ENCODE measurements around the gene PHKA1.
A peak's percentile ranks its signal among the peaks of the same experiment; 100 is the strongest.

Gene PHKA1

DNA sequence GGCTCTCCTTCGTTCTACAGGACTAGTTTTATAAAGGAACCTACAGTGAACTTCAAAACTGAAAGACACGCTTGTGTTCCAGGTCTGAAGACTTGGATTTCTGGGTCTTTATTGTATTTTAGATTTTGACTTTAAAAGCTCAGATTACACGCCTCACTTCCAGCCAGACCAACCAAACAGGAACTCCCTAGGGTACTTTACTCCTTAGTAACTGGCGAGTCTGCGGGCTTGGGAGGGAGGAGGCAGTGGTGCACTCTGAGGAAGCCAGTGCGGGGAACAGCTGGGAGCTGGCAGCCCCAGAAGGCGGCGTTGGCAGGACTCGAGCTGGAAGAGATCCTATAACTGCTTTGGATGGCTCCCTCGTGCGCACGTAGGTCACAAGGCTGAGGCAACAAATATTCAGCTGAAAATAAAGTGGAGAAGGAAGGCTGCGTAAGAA is 391 bp upstream of the PHKA1 start:
- TF ChIP-seq, protein P1, sequence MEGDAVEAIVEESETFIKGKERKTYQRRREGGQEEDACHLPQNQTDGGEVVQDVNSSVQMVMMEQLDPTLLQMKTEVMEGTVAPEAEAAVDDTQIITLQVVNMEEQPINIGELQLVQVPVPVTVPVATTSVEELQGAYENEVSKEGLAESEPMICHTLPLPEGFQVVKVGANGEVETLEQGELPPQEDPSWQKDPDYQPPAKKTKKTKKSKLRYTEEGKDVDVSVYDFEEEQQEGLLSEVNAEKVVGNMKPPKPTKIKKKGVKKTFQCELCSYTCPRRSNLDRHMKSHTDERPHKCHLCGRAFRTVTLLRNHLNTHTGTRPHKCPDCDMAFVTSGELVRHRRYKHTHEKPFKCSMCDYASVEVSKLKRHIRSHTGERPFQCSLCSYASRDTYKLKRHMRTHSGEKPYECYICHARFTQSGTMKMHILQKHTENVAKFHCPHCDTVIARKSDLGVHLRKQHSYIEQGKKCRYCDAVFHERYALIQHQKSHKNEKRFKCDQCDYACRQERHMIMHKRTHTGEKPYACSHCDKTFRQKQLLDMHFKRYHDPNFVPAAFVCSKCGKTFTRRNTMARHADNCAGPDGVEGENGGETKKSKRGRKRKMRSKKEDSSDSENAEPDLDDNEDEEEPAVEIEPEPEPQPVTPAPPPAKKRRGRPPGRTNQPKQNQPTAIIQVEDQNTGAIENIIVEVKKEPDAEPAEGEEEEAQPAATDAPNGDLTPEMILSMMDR (IDR thresholded peaks at IDR 0.05; ENCODE audit: insufficient read depth, low read length, missing control alignments) = no peak
- ChIA-PET POLR2A (no interaction called here), CTCF (no interaction called here)
- peak overlapping the region; percentile 53 for H3K4me3 ChIP-seq (ENCODE audit: low read depth, low read length)
- DNase-seq (ENCODE audit: low read depth, low spot score) = no peak

DNA sequence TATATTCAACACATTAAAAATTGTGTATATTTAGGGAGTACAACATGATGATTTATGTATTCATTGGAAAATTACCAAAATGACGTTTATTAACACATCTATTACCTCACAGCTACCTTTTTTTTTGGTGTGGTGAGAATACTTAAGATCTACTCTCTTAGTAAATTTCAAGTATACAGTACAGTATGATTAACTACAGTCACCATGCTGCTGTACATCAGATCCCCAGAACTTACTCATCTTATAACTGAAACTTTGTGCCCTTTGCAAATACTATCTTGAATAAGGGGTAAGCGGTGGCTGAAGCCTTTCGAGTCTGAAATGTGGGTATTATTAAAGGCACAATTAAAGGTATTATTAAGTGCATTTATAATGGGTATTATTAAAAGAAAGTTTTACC is 976 bp downstream of the PHKA1 start:
- CTCF ChIA-PET = no interaction called here
- POLR2A ChIA-PET = no interaction called here
- no peak overlapping the region; the same call in 1 of the 2 replicates for H3K4me3 ChIP-seq (ENCODE audit: low read depth, low read length)

DNA sequence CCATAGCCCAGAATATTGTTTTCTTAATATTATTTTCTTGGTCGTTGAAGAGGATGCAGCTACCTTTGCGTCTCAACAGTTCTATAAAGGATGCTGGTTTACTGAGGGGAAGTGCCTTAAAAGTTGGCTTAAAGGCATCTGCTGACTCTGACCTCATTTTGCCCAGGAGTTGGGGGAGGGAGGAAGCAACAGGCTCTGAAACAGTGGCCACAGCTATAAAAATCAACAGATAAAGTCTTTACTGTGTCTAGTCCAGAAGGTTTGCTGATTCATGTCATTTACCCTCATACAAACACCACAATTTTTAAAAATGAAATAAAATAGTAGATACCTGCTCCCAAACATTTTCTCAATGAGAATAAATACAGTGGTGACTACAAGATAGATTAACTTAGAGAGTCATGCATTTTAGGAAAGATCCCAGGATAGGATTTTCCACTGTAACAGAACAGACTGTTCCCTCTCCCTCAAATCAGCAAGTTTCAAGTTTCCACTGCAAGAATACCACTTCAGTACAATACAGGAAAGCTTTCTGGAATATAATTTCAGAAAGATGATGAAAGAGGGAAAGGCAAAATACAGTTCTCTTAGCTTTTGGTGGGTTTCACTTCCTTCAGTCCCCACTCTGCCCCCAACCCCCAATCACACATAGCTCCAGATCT is 1.9 kb downstream of the PHKA1 start:
- no peak for DNase-seq (ENCODE audit: low read depth, low spot score)
- ChIA-PET POLR2A (no interaction called here), CTCF (no interaction called here)
- no peak overlapping the region for H3K4me3 ChIP-seq (ENCODE audit: low read depth, low read length)
- TF ChIP-seq, protein P1 (IDR thresholded peaks at IDR 0.05; ENCODE audit: insufficient read depth, low read length, missing control alignments) = no peak

More for the DNA sequence above, 976 bp downstream of the PHKA1 start:
- TF ChIP-seq, protein P1 (IDR thresholded peaks at IDR 0.05; ENCODE audit: insufficient read depth, low read length, missing control alignments) = no peak
- no peak for DNase-seq (ENCODE audit: low read depth, low spot score)

DNA sequence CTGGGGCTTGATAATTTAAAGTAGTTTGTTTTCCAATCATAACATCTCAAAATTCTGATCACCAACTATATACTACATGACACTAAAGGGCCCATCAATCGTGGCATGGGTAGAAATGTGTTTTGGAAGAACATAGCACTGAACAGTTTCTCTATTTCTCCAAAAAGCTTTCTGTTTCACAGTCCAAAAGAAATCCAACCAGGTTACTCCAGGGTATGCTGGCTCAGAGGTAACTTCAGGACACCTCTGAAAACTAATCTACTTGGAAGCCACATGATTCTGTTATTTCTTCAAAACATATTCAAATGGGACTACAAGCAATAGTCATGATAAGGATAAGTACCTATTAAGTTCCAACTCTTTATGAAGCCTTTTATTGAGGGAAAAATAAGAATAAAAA is 8.3 kb downstream of the PHKA1 start:
- no peak overlapping the region for H3K4me3 ChIP-seq (ENCODE audit: low read depth, low read length)
- no peak for DNase-seq (ENCODE audit: low read depth, low spot score)
- ChIA-PET CTCF (no interaction called here), POLR2A (no interaction called here)
- TF ChIP-seq, protein P1 (IDR thresholded peaks at IDR 0.05; ENCODE audit: insufficient read depth, low read length, missing control alignments) = no peak

DNA sequence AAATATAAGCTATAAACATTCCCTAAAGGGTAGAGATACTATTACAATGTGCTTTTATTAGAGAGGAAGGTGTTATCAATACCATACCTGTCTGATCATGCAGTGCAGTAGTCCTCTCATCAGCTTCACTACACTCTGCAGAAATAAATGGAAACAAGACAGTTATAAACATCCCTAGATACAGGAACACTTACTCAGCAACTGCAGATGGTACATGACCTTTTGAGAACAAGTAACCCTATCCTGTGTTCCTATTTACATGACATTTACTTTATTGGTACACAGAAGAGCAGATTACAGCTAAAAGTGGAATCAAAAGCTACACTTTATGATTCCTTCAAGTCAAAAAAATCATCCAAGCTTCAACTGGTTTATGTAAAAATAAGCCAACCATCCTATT is 9.0 kb downstream of the PHKA1 start:
- ChIA-PET POLR2A (no interaction called here), CTCF (no interaction called here)
- DNase-seq (ENCODE audit: low read depth, low spot score) = no peak
- TF ChIP-seq, protein P1 (IDR thresholded peaks at IDR 0.05; ENCODE audit: insufficient read depth, low read length, missing control alignments) = no peak
- no peak overlapping the region for H3K4me3 ChIP-seq (ENCODE audit: low read depth, low read length)

DNA sequence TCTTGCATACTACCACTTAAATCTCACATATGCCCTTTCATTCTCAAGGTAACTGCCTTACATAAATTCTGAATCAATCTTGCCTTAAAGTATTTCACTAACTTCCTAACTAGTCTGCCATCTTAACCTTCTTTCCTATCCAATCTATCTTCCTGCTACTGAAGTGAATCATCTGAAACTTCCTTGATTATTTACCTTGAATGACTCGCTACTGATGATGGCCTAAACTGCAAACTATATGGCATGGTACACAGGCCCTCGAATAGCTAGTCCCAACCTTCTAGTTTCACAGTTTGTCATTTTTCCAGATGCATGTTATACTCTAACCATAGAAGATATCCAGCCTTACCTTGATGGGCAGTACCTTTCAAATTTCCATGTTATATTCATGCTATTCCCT is 19.9 kb downstream of the PHKA1 start:
- DNase-seq (ENCODE audit: low read depth, low spot score) = no peak
- TF ChIP-seq, protein P1 (IDR thresholded peaks at IDR 0.05; ENCODE audit: insufficient read depth, low read length, missing control alignments) = no peak
- CTCF ChIA-PET = no interaction called here
- POLR2A ChIA-PET = no interaction called here
- no peak overlapping the region for H3K4me3 ChIP-seq (ENCODE audit: low read depth, low read length)

All from AG04449 (cell line).